ENCODE data around the gene SESTD1. TPM values are rescaled to one million over a fixed set of nuclear protein-coding genes. Genes with fewer than 3 reads are reported as not detected.

The SESTD1 gene
- total RNA-seq, 1 donor from 2014 or later: 92.4 TPM

DNA sequence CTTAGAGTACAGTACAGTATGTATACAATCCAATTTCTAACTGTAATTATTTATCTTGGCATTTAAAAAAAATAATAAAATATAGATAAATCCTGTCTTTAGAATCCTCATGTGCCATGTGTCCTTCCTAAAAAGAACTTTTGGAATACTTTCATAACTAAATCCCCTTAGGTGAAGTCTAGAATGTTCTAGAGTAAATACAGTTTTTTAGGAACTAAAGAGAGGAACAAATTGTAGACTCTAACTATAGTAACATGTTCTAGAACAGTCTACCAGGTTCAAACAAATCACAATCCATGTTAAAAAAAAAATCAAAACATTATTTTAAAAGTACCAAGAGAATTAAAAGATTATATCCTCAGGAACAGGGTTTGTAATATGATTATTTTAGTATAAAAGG, 134.1 kb downstream of the SESTD1 start:
- TF ChIP-seq CTCF (IDR thresholded peaks at IDR 0.05; ENCODE audit: unreplicated experiment): no peak
- no peaks in the 10 kb centered on the region for H3K27me3 Mint-ChIP-seq (ENCODE audit: unreplicated experiment)
- H3K36me3 Mint-ChIP-seq (ENCODE audit: low read depth, unreplicated experiment): no peaks in the 10 kb centered on the region
- H3K4me3 Mint-ChIP-seq (ENCODE audit: unreplicated experiment): no peak overlapping the region
- no peak overlapping the region for H3K27ac Mint-ChIP-seq (ENCODE audit: unreplicated experiment)
- DNase-seq (ENCODE audit: low spot score): no peak
- no peaks in the 10 kb centered on the region for H3K9me3 Mint-ChIP-seq (ENCODE audit: unreplicated experiment)
- no peaks in the 10 kb centered on the region for H3K4me1 Mint-ChIP-seq (ENCODE audit: unreplicated experiment)

DNA sequence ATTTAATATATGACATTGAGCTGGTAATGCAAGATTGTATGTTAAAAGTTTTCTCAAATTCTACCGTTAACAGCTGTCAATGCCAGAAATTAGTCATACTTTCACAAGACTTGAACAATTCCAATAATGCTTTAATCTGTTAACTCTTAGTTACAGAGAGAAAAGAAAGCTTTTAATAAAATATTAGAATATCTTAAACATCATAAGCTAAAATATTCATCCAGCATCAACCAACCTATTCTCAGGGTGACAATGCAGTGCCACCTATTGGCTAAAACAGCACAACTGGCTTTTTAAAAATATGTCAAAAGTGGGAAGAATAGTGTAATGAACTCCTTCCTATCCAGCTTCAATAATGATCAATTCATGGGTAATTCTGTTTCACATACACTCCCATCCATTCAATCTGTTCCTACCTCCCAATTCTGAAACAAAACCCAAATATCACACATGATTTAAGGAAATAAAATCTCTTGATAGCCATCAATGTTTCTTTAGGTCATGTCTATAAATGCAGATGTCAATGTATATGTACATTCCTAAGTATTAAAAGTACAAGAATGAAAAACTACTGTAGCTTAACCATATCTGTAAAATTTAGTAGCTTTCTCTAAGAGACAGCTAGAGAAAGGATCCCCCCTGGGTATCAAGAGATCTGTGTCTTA, 134.9 kb downstream of the SESTD1 start:
- DNase-seq (ENCODE audit: low spot score): no peak
- Mint-ChIP-seq H3K27me3 (ENCODE audit: unreplicated experiment) (no peaks in the 10 kb centered on the region), H3K27ac (ENCODE audit: unreplicated experiment) (no peak overlapping the region), H3K4me3 (ENCODE audit: unreplicated experiment) (no peak overlapping the region), H3K4me1 (ENCODE audit: unreplicated experiment) (no peaks in the 10 kb centered on the region), H3K9me3 (ENCODE audit: unreplicated experiment) (no peaks in the 10 kb centered on the region), H3K36me3 (ENCODE audit: low read depth, unreplicated experiment) (no peaks in the 10 kb centered on the region)
- peak; percentile 68 for TF ChIP-seq CTCF (IDR thresholded peaks at IDR 0.05; ENCODE audit: unreplicated experiment)

- no peak for TF ChIP-seq CTCF (IDR thresholded peaks at IDR 0.05; ENCODE audit: unreplicated experiment)
- Mint-ChIP-seq H3K4me3 (ENCODE audit: unreplicated experiment) (no peak overlapping the region), H3K27ac (ENCODE audit: unreplicated experiment) (no peak overlapping the region), H3K4me1 (ENCODE audit: unreplicated experiment) (peaks cover 5% of the 10 kb centered on the region), H3K36me3 (ENCODE audit: low read depth, unreplicated experiment) (peaks cover 4% of the 10 kb centered on the region), H3K9me3 (ENCODE audit: unreplicated experiment) (no peaks in the 10 kb centered on the region), H3K27me3 (ENCODE audit: unreplicated experiment) (peaks cover 1% of the 10 kb centered on the region)
- no peak for DNase-seq (ENCODE audit: low spot score)
Observed at GRCh38 chr2:179125404-179125803, 139.2 kb downstream of the SESTD1 start.

DNA sequence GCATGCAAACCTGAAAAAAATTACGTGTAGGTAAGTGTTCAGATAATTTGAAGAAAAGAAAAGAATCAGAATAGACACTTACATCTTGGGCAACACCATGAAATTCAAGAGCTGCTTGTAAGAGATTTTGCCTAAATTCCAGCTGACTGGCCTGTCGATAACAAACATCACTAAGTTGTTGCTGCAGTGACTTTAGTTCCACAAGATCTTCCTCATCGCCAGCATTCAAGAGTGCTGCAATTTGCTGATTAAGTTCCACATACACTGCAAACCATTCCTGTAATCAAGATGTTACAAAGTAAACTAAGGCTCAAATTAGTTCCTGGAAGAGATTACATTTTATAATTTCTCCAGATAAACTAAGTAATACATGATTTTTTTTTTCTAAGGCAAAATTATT, 140.3 kb downstream of the SESTD1 start:
- Mint-ChIP-seq H3K36me3 (ENCODE audit: low read depth, unreplicated experiment) (peaks cover 8% of the 10 kb centered on the region), H3K27me3 (ENCODE audit: unreplicated experiment) (peaks cover 1% of the 10 kb centered on the region), H3K4me1 (ENCODE audit: unreplicated experiment) (peaks cover 11% of the 10 kb centered on the region), H3K4me3 (ENCODE audit: unreplicated experiment) (no peak overlapping the region), H3K27ac (ENCODE audit: unreplicated experiment) (no peak overlapping the region), H3K9me3 (ENCODE audit: unreplicated experiment) (no peaks in the 10 kb centered on the region)
- TF ChIP-seq CTCF (IDR thresholded peaks at IDR 0.05; ENCODE audit: unreplicated experiment): no peak
- DNase-seq (ENCODE audit: low spot score): no peak

DNA sequence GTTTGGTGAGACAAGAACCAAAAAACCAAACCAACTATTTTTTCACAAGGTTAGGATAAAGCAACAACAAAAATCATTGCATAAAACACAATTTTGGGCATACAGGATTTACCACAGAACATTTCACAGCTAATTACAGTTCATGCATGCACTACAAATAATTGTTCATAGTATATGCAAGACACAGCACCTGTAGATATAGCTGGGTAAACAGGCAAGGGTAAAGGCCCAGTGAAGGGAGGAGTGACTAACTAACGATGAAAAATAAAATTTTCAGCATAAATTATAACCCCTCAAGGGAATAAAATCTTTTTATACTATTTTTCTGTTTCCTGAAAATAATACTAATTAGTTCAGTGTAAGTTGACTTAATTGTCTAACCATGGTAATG, 141.4 kb downstream of the SESTD1 start:
- no peak for TF ChIP-seq CTCF (IDR thresholded peaks at IDR 0.05; ENCODE audit: unreplicated experiment)
- no peak overlapping the region for H3K27ac Mint-ChIP-seq (ENCODE audit: unreplicated experiment)
- H3K36me3 Mint-ChIP-seq (ENCODE audit: low read depth, unreplicated experiment): peaks cover 15% of the 10 kb centered on the region
- peaks cover 18% of the 10 kb centered on the region for H3K4me1 Mint-ChIP-seq (ENCODE audit: unreplicated experiment)
- no peak for DNase-seq (ENCODE audit: low spot score)
- peaks cover 1% of the 10 kb centered on the region for H3K27me3 Mint-ChIP-seq (ENCODE audit: unreplicated experiment)
- no peaks in the 10 kb centered on the region for H3K9me3 Mint-ChIP-seq (ENCODE audit: unreplicated experiment)
- H3K4me3 Mint-ChIP-seq (ENCODE audit: unreplicated experiment): no peak overlapping the region
